Liver (tissue), 9 donors: ENCODE data around the gene MDM2. TPM values are rescaled to one million over a fixed set of nuclear protein-coding genes. Genes with fewer than 3 reads are reported as not detected.

Source experiments
- DNase-seq: peaks from one replicate; pipeline ENCODE4 v3.0.0-alpha.2; 2017; ENCODE audit warnings: low spot score
- H3K27ac ChIP-seq, 2 donors: one replicate each; pipeline ENCODE4 v1.7.0; 2013; ENCODE audit warnings: inconsistent platforms in 2 of 2, low read length in 2 of 2, control low read depth in 1 of 2, low read depth in 1 of 2, mild to moderate bottlenecking in 1 of 2
- H3K27me3 ChIP-seq, 4 donors: one replicate each; pipeline versions ENCODE4 v1.6.1 to v1.7.0; 2013; ENCODE audit warnings: low read length in 3 of 4, inconsistent platforms in 1 of 4, mild to moderate bottlenecking in 1 of 4, moderate library complexity in 1 of 4; ENCODE audit not compliant: control insufficient read depth in 4 of 4, insufficient read depth in 4 of 4
- H3K36me3 ChIP-seq, 4 donors: one replicate each; pipeline versions ENCODE4 v1.6.1 to v1.7.0; 2013; ENCODE audit warnings: low read length in 3 of 4, mild to moderate bottlenecking in 3 of 4, low read depth in 1 of 4, moderate library complexity in 1 of 4; ENCODE audit not compliant: control insufficient read depth in 4 of 4, insufficient read depth in 3 of 4
- H3K4me1 ChIP-seq, 4 donors: one replicate each; pipeline versions ENCODE4 v1.6.1 to v1.7.0; 2013; ENCODE audit warnings: low read length in 3 of 4, mild to moderate bottlenecking in 3 of 4, moderate library complexity in 1 of 4; ENCODE audit not compliant: control insufficient read depth in 4 of 4, insufficient read depth in 4 of 4
- H3K4me3 ChIP-seq, 3 donors: one replicate each; pipeline versions ENCODE4 v1.6.1 to v1.7.0; 2013; ENCODE audit warnings: low read length in 3 of 3, control low read depth in 1 of 3, low read depth in 1 of 3, mild to moderate bottlenecking in 1 of 3
- H3K9ac ChIP-seq, 2 donors: one replicate each; pipeline ENCODE4 v1.7.0; 2013; ENCODE audit warnings: low read length in 2 of 2, mild to moderate bottlenecking in 2 of 2, moderate library complexity in 2 of 2, control low read depth in 1 of 2, low read depth in 1 of 2
- H3K9me3 ChIP-seq, 4 donors: one replicate each; pipeline versions ENCODE4 v1.6.1 to v1.7.0; 2013; ENCODE audit warnings: low read length in 3 of 4; ENCODE audit not compliant: control insufficient read depth in 4 of 4
- ATF3 ChIP-seq: IDR thresholded peaks from 2 replicates; pipeline ENCODE4 v1.6.1; 2016; ENCODE audit warnings: antibody characterized with exemption
- CTCF ChIP-seq: fragments of 150-350 bp; IDR thresholded peaks from 2 replicates; pipeline ENCODE4 v1.5.1; 2017; ENCODE audit warnings: improper control_type of control experiment, low read depth, low read length; ENCODE audit not compliant: missing input control
- FOXA1 ChIP-seq: IDR thresholded peaks from 2 replicates; pipeline ENCODE4 v1.6.1; 2016; ENCODE audit warnings: antibody characterized with exemption
- FOXA2 ChIP-seq: IDR thresholded peaks from 2 replicates; pipeline ENCODE4 v1.6.1; 2016; ENCODE audit warnings: antibody characterized with exemption
- GABPA ChIP-seq, 2 donors: IDR thresholded peaks in 1 of 2; conservative IDR thresholded peaks in 1 of 2; 2 replicates each; pipeline ENCODE4 v1.6.1; 2016; ENCODE audit warnings: antibody characterized with exemption in 2 of 2, mild to moderate bottlenecking in 1 of 2, moderate library complexity in 1 of 2
- HNF4A ChIP-seq, 2 donors: conservative IDR thresholded peaks; 2 replicates each; pipeline ENCODE4 v1.6.1; 2016; ENCODE audit warnings: antibody characterized with exemption in 2 of 2, mild to moderate bottlenecking in 2 of 2
- HNF4G ChIP-seq: IDR thresholded peaks from 2 replicates; pipeline ENCODE4 v1.6.1; 2016; ENCODE audit warnings: antibody characterized with exemption
- JUND ChIP-seq, 2 donors: IDR thresholded peaks; 2 replicates each; pipeline ENCODE4 v1.6.1; 2016; ENCODE audit warnings: antibody characterized with exemption in 2 of 2
- MAX ChIP-seq: IDR thresholded peaks from 2 replicates; pipeline ENCODE4 v1.6.1; 2016; ENCODE audit warnings: antibody characterized with exemption
- RXRA ChIP-seq, 2 donors: IDR thresholded peaks; 2 replicates each; pipeline ENCODE4 v1.6.1; 2017 to 2018; ENCODE audit warnings: antibody characterized with exemption in 2 of 2, mild to moderate bottlenecking in 1 of 2
- SP1 ChIP-seq: IDR thresholded peaks from 2 replicates; pipeline ENCODE4 v1.6.1; 2018; ENCODE audit warnings: antibody characterized with exemption, mild to moderate bottlenecking
- TAF1 ChIP-seq: conservative IDR thresholded peaks from 2 replicates; pipeline ENCODE4 v1.6.1; 2016; ENCODE audit warnings: antibody characterized with exemption, mild to moderate bottlenecking
- YY1 ChIP-seq: IDR thresholded peaks from 2 replicates; pipeline ENCODE4 v1.6.1; 2016; ENCODE audit warnings: antibody characterized with exemption, mild to moderate bottlenecking
- ZBTB33 ChIP-seq: IDR thresholded peaks from 2 replicates; pipeline ENCODE4 v1.6.1; 2016; ENCODE audit warnings: antibody characterized with exemption
- WGBS: extraction: QIAGEN DNeasy Blood & Tissue Kit; methylation state at CpG from one replicate; pipeline ENCODE4 v1.1.7; 2013; 5-methylcytosine and 5-hydroxymethylcytosine counted together
- polyA plus RNA-seq, 2 donors: library from polyadenylated mRNA; stranded (reverse) in 1 of 2; unstranded in 1 of 2; fragments of 200-250 nt in 1 of 2; fragments of >200 nt in 1 of 2; fragmentation: Nextera tagmentation in 1 of 2; extraction: Ambion mirVana in 1 of 2; gene quantifications; one replicate each; pipeline versions ENCODE4 v1.2.1 to v1.2.3, GENCODE V29; 2013 to 2015
- total RNA-seq, 2 donors: library from RNA; depleted of rRNA; stranded (reverse); fragments of >200 nt; gene quantifications; one replicate each; pipeline ENCODE4 v1.2.3, GENCODE V29; 2014
- donor health status: healthy.
- donor health status: healthy.
- donor health status: healthy.
- donor health status: healthy.
- donor health status: healthy.

The MDM2 gene
- total and polyA plus RNA-seq, 4 donors: 10.1 to 69.4 (median 36.9) TPM

GRCh38 chr12:68842784-68843567 lies 35.0 kb downstream of the MDM2 start:
- Histone ChIP-seq H3K27me3 (no peaks in the 10 kb centered on the region), H3K9ac (no peak overlapping the region), H3K36me3 (peaks cover 3 to 28% (median 26%) of the 10 kb centered on the region in 4 donors), H3K27ac (no peak overlapping the region), H3K4me3 (no peak overlapping the region), H3K4me1 (peaks cover 0 to 4% (median 0%) of the 10 kb centered on the region in 4 donors), H3K9me3 (no peaks in the 10 kb centered on the region)
- no peak for DNase-seq
- 67% methylated on average over 2 of the region's 2 CpGs for WGBS
- TF ChIP-seq SP1 (no peak), YY1 (no peak), JUND (IDR thresholded peaks at IDR 0.05) (no peak), TAF1 (no peak), ATF3 (no peak)

GRCh38 chr12:68844318-68844745 lies 36.4 kb downstream of the MDM2 start:
- no peak for TF ChIP-seq SP1
- TF ChIP-seq JUND (IDR thresholded peaks at IDR 0.05): no peak
- no peak for TF ChIP-seq ZBTB33
- no peak for TF ChIP-seq MAX
- no peak for TF ChIP-seq FOXA2
- no peak for TF ChIP-seq HNF4A (conservative IDR thresholded peaks at IDR 0.05)
- no peak for TF ChIP-seq RXRA (IDR thresholded peaks at IDR 0.05)
- TF ChIP-seq HNF4G: no peak
- TF ChIP-seq FOXA1: no peak
- no peak for TF ChIP-seq GABPA (IDR thresholded peaks at IDR 0.05 in 1 of 2, conservative IDR thresholded peaks at IDR 0.05 in 1 of 2)
- Histone ChIP-seq H3K27ac (no peak overlapping the region), H3K36me3 (peaks cover 2 to 16% (median 15%) of the 10 kb centered on the region in 4 donors), H3K4me3 (no peak overlapping the region), H3K9me3 (no peaks in the 10 kb centered on the region), H3K4me1 (peaks cover 0 to 4% (median under 1%) of the 10 kb centered on the region in 4 donors), H3K27me3 (no peaks in the 10 kb centered on the region), H3K9ac (no peak overlapping the region)
- DNase-seq: no peak
- WGBS: 95% methylated on average over 4 of the region's 4 CpGs

GRCh38 chr12:68844788-68845695 lies 37.1 kb downstream of the MDM2 start:
- no peak for DNase-seq
- no peaks in the 10 kb centered on the region for H3K9me3 ChIP-seq
- no peak overlapping the region for H3K9ac ChIP-seq
- peaks cover 0 to 8% (median 4%) of the 10 kb centered on the region in 4 donors for H3K4me1 ChIP-seq
- no peak overlapping the region for H3K27ac ChIP-seq
- H3K4me3 ChIP-seq: no peak overlapping the region
- 93% methylated on average over 14 of the region's 14 CpGs for WGBS
- peaks cover 2 to 11% (median 9%) of the 10 kb centered on the region in 4 donors for H3K36me3 ChIP-seq
- no peaks in the 10 kb centered on the region for H3K27me3 ChIP-seq
- no peak for TF ChIP-seq CTCF
- no peak for TF ChIP-seq TAF1
- no peak for TF ChIP-seq JUND (IDR thresholded peaks at IDR 0.05)
- no peak for TF ChIP-seq HNF4G
